Activated CD8-positive, alpha-beta memory T cell treated with anti-CD3 and anti-CD28 coated beads for 4 hours (primary cell): ENCODE data around the gene CHST8.

Experiments
- DNase-seq, 2 donors: peaks; one replicate each; pipeline ENCODE4 v3.0.0-alpha.2; 2020; ENCODE audit warnings: low read depth in 2 of 2

CHST8 gene

GRCh38 chr19:33789344-33789743 is 167.6 kb downstream of the CHST8 start:
- no peak for DNase-seq

- DNase-seq, result no peak
Observed at GRCh38 chr19:33794683-33795369, 173.1 kb downstream of the CHST8 start.

GRCh38 chr19:33795370-33796163 is 173.8 kb downstream of the CHST8 start:
- DNase-seq, result no peak

- DNase-seq, result no peak
Observed at GRCh38 chr19:33796164-33796875, 174.6 kb downstream of the CHST8 start, which contains the start of gene KCTD15. Gene KCTD15 (plus strand): TSS chr19:33796870. CDS start chr19:33800455, 3,585 bp downstream.

- no peak for DNase-seq
Observed at GRCh38 chr19:33797802-33798671, 176.3 kb downstream of the CHST8 start.

- no peak for DNase-seq
Observed at GRCh38 chr19:33798681-33799111, 176.9 kb downstream of the CHST8 start.

- no peak for DNase-seq
Observed at GRCh38 chr19:33799476-33799875, 177.7 kb downstream of the CHST8 start.

GRCh38 chr19:33800012-33800680 is 178.4 kb downstream of the CHST8 start:
- DNase-seq, result no peak

GRCh38 chr19:33801411-33801810 is 179.7 kb downstream of the CHST8 start:
- no peak for DNase-seq

GRCh38 chr19:33802001-33802400 is 180.2 kb downstream of the CHST8 start:
- no peak for DNase-seq

GRCh38 chr19:33802801-33803200 is 181.0 kb downstream of the CHST8 start:
- DNase-seq, result no peak

GRCh38 chr19:33803383-33803782 is 181.6 kb downstream of the CHST8 start:
- no peak for DNase-seq

- DNase-seq, result no peak
Observed at GRCh38 chr19:33804021-33804799, 182.5 kb downstream of the CHST8 start.

GRCh38 chr19:33805313-33805712 is 183.6 kb downstream of the CHST8 start:
- DNase-seq, result no peak

GRCh38 chr19:33805840-33806433 is 184.2 kb downstream of the CHST8 start:
- DNase-seq, result no peak

- DNase-seq, result no peak
Observed at GRCh38 chr19:33806434-33806881, 184.7 kb downstream of the CHST8 start.

GRCh38 chr19:33808399-33808798 is 186.6 kb downstream of the CHST8 start:
- DNase-seq, result no peak

- DNase-seq, result no peak
Observed at GRCh38 chr19:33809960-33810359, 188.2 kb downstream of the CHST8 start.

GRCh38 chr19:33810821-33811220 is 189.1 kb downstream of the CHST8 start:
- DNase-seq, result no peak

- DNase-seq, result no peak
Observed at GRCh38 chr19:33811246-33811645, 189.5 kb downstream of the CHST8 start.
